ENCODE measurements around the gene IL27RA.

IL27RA gene

DNA sequence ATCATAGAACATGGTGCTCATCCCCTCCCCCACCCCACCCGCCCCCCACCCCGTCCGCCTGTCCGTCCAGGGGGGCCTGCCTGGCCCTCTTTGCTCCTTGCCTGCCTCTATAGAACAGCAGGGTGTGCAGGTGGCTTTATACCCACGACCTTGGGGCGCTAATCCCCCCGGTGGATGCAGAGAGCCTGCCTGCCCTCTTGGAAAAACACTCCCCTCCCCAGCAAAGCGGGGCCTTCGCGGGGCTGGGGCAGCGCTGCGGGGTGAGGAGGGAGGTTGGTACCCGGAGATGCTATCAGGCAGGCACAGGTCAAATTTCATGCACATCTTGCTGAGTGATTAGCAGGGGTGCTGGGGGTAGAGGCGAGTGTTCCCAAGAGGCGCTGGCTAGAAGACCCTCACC lies 47.4 kb upstream of the IL27RA start:
- Histone ChIP-seq H3K14ac (ENCODE audit: low read length) (peak overlapping the region; percentile 97), H3K18ac (ENCODE audit: low read length) (peak overlapping the region; percentile 76), H3K4ac (ENCODE audit: low read length) (no peak overlapping the region), H3K4me3 (ENCODE audit: low read length in 2 of 2) (no peak overlapping the region), H4K91ac (ENCODE audit: low read depth, low read length, poor library complexity) (no peak overlapping the region), H2BK12ac (ENCODE audit: low read length) (no peak overlapping the region), H3K4me1 (ENCODE audit: control insufficient read depth in 2 of 2, insufficient read depth in 1 of 2, low read depth in 1 of 2, low read length in 2 of 2) (peaks cover 11 to 16% of the 10 kb centered on the region in 2 donors), H3K27ac (replicated peaks; ENCODE audit: low read length) (no peak overlapping the region), H3K4me2 (ENCODE audit: insufficient read depth, low read length, poor library complexity, severe bottlenecking) (no peak overlapping the region), H3K36me3 (replicated peaks in 1 of 2; ENCODE audit: control insufficient read depth in 2 of 2, insufficient read depth in 2 of 2, low read length in 2 of 2) (peaks cover 14 to 24% of the 10 kb centered on the region in 2 donors), H3K9me3 (replicated peaks in 1 of 2; ENCODE audit: control insufficient read depth in 2 of 2, insufficient read depth in 1 of 2, low read depth in 1 of 2, low read length in 2 of 2) (no peaks in the 10 kb centered on the region), H3K27me3 (ENCODE audit: control insufficient read depth in 3 of 3, insufficient read depth in 3 of 3, low read depth in 1 of 3, low read length in 3 of 3) (no peaks in the 10 kb centered on the region), H3K79me1 (ENCODE audit: low read depth, low read length) (peaks cover 10% of the 10 kb centered on the region), H2BK120ac (ENCODE audit: low read depth, low read length) (no peak overlapping the region), H2AK5ac (ENCODE audit: low read depth, low read length) (no peak overlapping the region), H2BK15ac (ENCODE audit: low read length) (no peak overlapping the region), H3K9ac (ENCODE audit: low read depth, low read length, poor library complexity) (no peak overlapping the region), H2BK5ac (ENCODE audit: low read length) (no peak overlapping the region), H2AFZ (ENCODE audit: low read length) (no peak overlapping the region), H3K23ac (ENCODE audit: low read depth, low read length, poor library complexity) (no peak overlapping the region), H4K8ac (ENCODE audit: low read depth, low read length) (no peak overlapping the region)
- no CpG with 5 or more reads among the region's 15 CpGs for WGBS, 2 donors (ENCODE audit: extremely low coverage in 2 of 2, insufficient read length in 2 of 2, insufficient replicate concordance in 1 of 2)
- no peak for DNase-seq (ENCODE audit: low spot score)

DNA sequence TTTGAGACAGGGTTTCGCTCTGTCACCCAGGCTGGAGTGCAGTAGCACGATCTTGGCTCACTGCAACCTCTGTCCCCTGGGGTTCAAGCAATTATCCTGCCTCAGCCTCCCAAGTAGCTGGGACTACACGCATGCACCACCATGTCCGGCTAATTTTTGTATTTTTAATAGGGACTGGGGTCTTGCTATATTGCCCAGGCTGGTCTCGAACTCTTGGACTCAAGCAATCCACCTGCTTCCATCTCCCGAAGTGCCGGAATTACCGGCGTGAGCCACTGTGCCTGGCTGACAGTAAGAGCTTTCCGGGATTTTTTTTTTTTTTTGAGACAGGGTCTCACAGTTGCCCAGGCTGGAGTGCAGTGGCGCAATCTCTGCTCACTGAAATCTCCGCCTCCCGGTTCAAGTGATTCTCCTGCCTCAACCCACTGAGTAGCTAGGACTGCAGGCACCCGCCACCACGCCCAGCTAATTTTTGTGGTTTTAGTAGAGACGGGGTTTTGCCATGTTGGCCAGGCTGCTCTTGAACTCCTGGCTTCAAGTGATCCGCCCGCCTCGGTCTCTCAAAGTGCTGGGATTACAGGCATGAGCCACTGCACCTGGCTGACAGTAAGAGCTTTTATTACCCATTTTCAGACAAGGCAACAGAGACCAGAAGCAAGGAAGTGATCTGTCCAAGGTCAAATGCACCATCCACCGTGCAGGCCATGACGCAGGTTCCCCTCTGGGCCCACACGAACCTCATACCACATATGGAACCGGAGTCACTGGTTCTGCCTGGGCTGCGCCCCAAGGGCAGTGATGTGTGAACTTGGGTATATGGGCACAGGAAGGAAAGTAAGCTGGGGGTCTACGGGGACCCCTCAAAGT lies 46.5 kb upstream of the IL27RA start:
- no peak overlapping the region for H3K18ac ChIP-seq (ENCODE audit: low read length)
- H3K23ac ChIP-seq (ENCODE audit: low read depth, low read length, poor library complexity), result peak overlapping the region; percentile 73
- H2AFZ ChIP-seq (ENCODE audit: low read length), result no peak overlapping the region
- no peak overlapping the region for H4K8ac ChIP-seq (ENCODE audit: low read depth, low read length)
- no peaks in the 10 kb centered on the region for H3K27me3 ChIP-seq (ENCODE audit: control insufficient read depth in 3 of 3, insufficient read depth in 3 of 3, low read depth in 1 of 3, low read length in 3 of 3)
- no peak overlapping the region for H3K4me2 ChIP-seq (ENCODE audit: insufficient read depth, low read length, poor library complexity, severe bottlenecking)
- peaks cover 11% of the 10 kb centered on the region in 2 donors for H3K4me1 ChIP-seq (ENCODE audit: control insufficient read depth in 2 of 2, insufficient read depth in 1 of 2, low read depth in 1 of 2, low read length in 2 of 2)
- H4K91ac ChIP-seq (ENCODE audit: low read depth, low read length, poor library complexity), result no peak overlapping the region
- H3K79me1 ChIP-seq (ENCODE audit: low read depth, low read length), result peaks cover 10% of the 10 kb centered on the region
- H2BK15ac ChIP-seq (ENCODE audit: low read length), result no peak overlapping the region
- H3K36me3 ChIP-seq (replicated peaks in 1 of 2; ENCODE audit: control insufficient read depth in 2 of 2, insufficient read depth in 2 of 2, low read length in 2 of 2), result peaks cover 14 to 20% of the 10 kb centered on the region in 2 donors
- no peak for DNase-seq (ENCODE audit: low spot score)
- H3K9me3 ChIP-seq (replicated peaks in 1 of 2; ENCODE audit: control insufficient read depth in 2 of 2, insufficient read depth in 1 of 2, low read depth in 1 of 2, low read length in 2 of 2), result no peaks in the 10 kb centered on the region
- no peak overlapping the region for H3K9ac ChIP-seq (ENCODE audit: low read depth, low read length, poor library complexity)
- no peak overlapping the region for H3K4me3 ChIP-seq (ENCODE audit: low read length in 2 of 2)
- H2BK12ac ChIP-seq (ENCODE audit: low read length), result no peak overlapping the region
- no peak overlapping the region for H2BK5ac ChIP-seq (ENCODE audit: low read length)
- peak overlapping the region; percentile 71 for H3K14ac ChIP-seq (ENCODE audit: low read length)
- WGBS, 2 donors (ENCODE audit: extremely low coverage in 2 of 2, insufficient read length in 2 of 2, insufficient replicate concordance in 1 of 2), result no CpG with 5 or more reads among the region's 25 CpGs
- H2AK5ac ChIP-seq (ENCODE audit: low read depth, low read length), result peak overlapping the region; percentile 79
- H2BK120ac ChIP-seq (ENCODE audit: low read depth, low read length), result no peak overlapping the region
- H3K27ac ChIP-seq (replicated peaks; ENCODE audit: low read length), result no peak overlapping the region
- H3K4ac ChIP-seq (ENCODE audit: low read length), result no peak overlapping the region

DNA sequence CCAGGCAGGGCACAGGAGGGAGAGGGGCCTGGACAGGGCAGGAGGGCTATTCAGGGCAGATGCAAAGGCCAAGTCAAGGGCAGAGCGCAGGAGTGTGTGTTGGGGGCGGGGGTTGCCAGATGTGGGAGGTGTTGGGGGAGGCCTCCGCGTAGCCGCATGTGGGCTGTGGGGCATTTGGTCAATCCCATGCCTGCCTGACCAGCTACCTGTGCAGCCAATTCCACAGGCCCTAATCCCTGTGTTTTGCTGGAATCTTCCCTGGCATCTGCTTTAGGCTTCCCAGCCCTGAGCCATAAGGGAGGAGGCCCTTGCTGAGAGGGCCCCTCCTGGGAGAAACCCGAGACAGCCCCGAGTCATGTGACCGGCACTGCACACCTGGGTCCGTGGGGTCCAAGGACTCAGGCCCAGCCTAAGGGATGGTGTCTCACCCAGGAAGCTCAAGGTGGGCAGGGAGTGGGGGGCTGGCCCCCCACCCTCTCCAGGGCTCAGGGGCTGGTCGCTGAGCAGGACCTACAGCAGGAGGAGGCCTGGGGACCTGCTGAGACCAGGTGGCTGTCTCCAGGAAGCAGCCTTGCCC lies 45.7 kb upstream of the IL27RA start:
- peak overlapping the region in 1 of 2 donors; percentile 3 for H3K4me3 ChIP-seq (ENCODE audit: low read length in 2 of 2)
- H2BK12ac ChIP-seq (ENCODE audit: low read length), result peak overlapping the region; percentile 73
- H4K8ac ChIP-seq (ENCODE audit: low read depth, low read length), result peak overlapping the region; percentile 3
- H2AFZ ChIP-seq (ENCODE audit: low read length), result peak overlapping the region; percentile 79
- no peaks in the 10 kb centered on the region for H3K27me3 ChIP-seq (ENCODE audit: control insufficient read depth in 3 of 3, insufficient read depth in 3 of 3, low read depth in 1 of 3, low read length in 3 of 3)
- peak overlapping the region; percentile 78 for H3K18ac ChIP-seq (ENCODE audit: low read length)
- peak overlapping the region; percentile 73 for H3K23ac ChIP-seq (ENCODE audit: low read depth, low read length, poor library complexity)
- H3K79me1 ChIP-seq (ENCODE audit: low read depth, low read length), result peaks cover 8% of the 10 kb centered on the region
- no peak overlapping the region for H3K4ac ChIP-seq (ENCODE audit: low read length)
- H2AK5ac ChIP-seq (ENCODE audit: low read depth, low read length), result peak overlapping the region; percentile 79
- peak overlapping the region; percentile 16 for H2BK120ac ChIP-seq (ENCODE audit: low read depth, low read length)
- H3K4me2 ChIP-seq (ENCODE audit: insufficient read depth, low read length, poor library complexity, severe bottlenecking), result no peak overlapping the region
- H2BK15ac ChIP-seq (ENCODE audit: low read length), result peak overlapping the region; percentile 67
- H3K9ac ChIP-seq (ENCODE audit: low read depth, low read length, poor library complexity), result peak overlapping the region; percentile 50
- peaks cover 11% of the 10 kb centered on the region in 2 donors for H3K4me1 ChIP-seq (ENCODE audit: control insufficient read depth in 2 of 2, insufficient read depth in 1 of 2, low read depth in 1 of 2, low read length in 2 of 2)
- no peaks in the 10 kb centered on the region for H3K9me3 ChIP-seq (replicated peaks in 1 of 2; ENCODE audit: control insufficient read depth in 2 of 2, insufficient read depth in 1 of 2, low read depth in 1 of 2, low read length in 2 of 2)
- no peak overlapping the region for H4K91ac ChIP-seq (ENCODE audit: low read depth, low read length, poor library complexity)
- no peak overlapping the region for H2BK5ac ChIP-seq (ENCODE audit: low read length)
- no peak for DNase-seq (ENCODE audit: low spot score)
- H3K27ac ChIP-seq (replicated peaks; ENCODE audit: low read length), result no peak overlapping the region
- H3K14ac ChIP-seq (ENCODE audit: low read length), result peak overlapping the region; percentile 71
- H3K36me3 ChIP-seq (replicated peaks in 1 of 2; ENCODE audit: control insufficient read depth in 2 of 2, insufficient read depth in 2 of 2, low read length in 2 of 2), result peaks cover 12 to 15% of the 10 kb centered on the region in 2 donors
- no CpG with 5 or more reads among the region's 10 CpGs for WGBS, 2 donors (ENCODE audit: extremely low coverage in 2 of 2, insufficient read length in 2 of 2, insufficient replicate concordance in 1 of 2)

DNA sequence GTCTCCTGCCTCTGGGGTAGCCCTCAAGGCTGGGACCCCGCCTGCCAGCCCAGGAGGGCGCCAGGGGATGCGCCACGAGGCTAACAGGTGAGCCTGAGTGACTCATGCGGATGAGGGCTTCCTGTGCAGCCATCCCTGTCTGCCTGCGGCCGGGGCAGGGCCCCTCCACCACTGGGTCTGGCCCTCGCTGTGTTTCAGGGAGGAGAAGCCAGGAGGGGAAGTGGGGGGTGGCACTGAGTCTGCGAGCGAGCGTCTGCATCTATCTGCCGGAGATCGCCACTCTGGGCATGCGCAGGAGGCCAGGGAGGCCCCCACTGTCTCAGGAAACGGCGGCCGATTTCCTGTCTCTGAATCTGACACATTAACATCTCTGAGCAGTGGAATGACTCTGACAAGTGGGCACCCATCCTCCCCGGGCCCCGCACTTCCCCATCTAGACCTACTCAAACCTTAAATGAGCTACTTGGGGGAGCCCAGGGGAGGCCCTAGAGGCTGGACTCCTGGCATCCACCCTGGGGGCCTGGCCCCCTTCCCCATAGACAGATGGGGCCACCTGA lies 45.1 kb upstream of the IL27RA start:
- H3K4me2 ChIP-seq (ENCODE audit: insufficient read depth, low read length, poor library complexity, severe bottlenecking), result no peak overlapping the region
- peak overlapping the region; percentile 79 for H2AK5ac ChIP-seq (ENCODE audit: low read depth, low read length)
- H2AFZ ChIP-seq (ENCODE audit: low read length), result peak overlapping the region; percentile 79
- peak overlapping the region; percentile 16 for H2BK120ac ChIP-seq (ENCODE audit: low read depth, low read length)
- no peak overlapping the region for H3K14ac ChIP-seq (ENCODE audit: low read length)
- no peak overlapping the region for H4K91ac ChIP-seq (ENCODE audit: low read depth, low read length, poor library complexity)
- H3K4me3 ChIP-seq (ENCODE audit: low read length in 2 of 2), result no peak overlapping the region
- no peak overlapping the region for H3K27ac ChIP-seq (replicated peaks; ENCODE audit: low read length)
- no peak overlapping the region for H2BK12ac ChIP-seq (ENCODE audit: low read length)
- H3K4me1 ChIP-seq (ENCODE audit: control insufficient read depth in 2 of 2, insufficient read depth in 1 of 2, low read depth in 1 of 2, low read length in 2 of 2), result peaks cover 11% of the 10 kb centered on the region in 2 donors
- H3K18ac ChIP-seq (ENCODE audit: low read length), result peak overlapping the region; percentile 78
- peak overlapping the region; percentile 52 for H3K23ac ChIP-seq (ENCODE audit: low read depth, low read length, poor library complexity)
- peak overlapping the region; percentile 50 for H3K9ac ChIP-seq (ENCODE audit: low read depth, low read length, poor library complexity)
- no CpG with 5 or more reads among the region's 19 CpGs for WGBS, 2 donors (ENCODE audit: extremely low coverage in 2 of 2, insufficient read length in 2 of 2, insufficient replicate concordance in 1 of 2)
- H4K8ac ChIP-seq (ENCODE audit: low read depth, low read length), result peak overlapping the region; percentile 3
- no peaks in the 10 kb centered on the region for H3K9me3 ChIP-seq (replicated peaks in 1 of 2; ENCODE audit: control insufficient read depth in 2 of 2, insufficient read depth in 1 of 2, low read depth in 1 of 2, low read length in 2 of 2)
- peak overlapping the region; percentile 66 for H2BK5ac ChIP-seq (ENCODE audit: low read length)
- no peak overlapping the region for H3K4ac ChIP-seq (ENCODE audit: low read length)
- no peaks in the 10 kb centered on the region for H3K27me3 ChIP-seq (ENCODE audit: control insufficient read depth in 3 of 3, insufficient read depth in 3 of 3, low read depth in 1 of 3, low read length in 3 of 3)
- no peak for DNase-seq (ENCODE audit: low spot score)
- H2BK15ac ChIP-seq (ENCODE audit: low read length), result no peak overlapping the region
- peaks cover 14 to 16% of the 10 kb centered on the region in 2 donors for H3K36me3 ChIP-seq (replicated peaks in 1 of 2; ENCODE audit: control insufficient read depth in 2 of 2, insufficient read depth in 2 of 2, low read length in 2 of 2)
- peaks cover 6% of the 10 kb centered on the region for H3K79me1 ChIP-seq (ENCODE audit: low read depth, low read length)
